Measurements from ENCODE around the gene DCTN4. TPM values are rescaled to one million over a fixed set of nuclear protein-coding genes. Genes with fewer than 3 reads are reported as not detected.
A peak's percentile ranks its signal among the peaks of the same experiment; 100 is the strongest.

Gene DCTN4
- total RNA-seq, 1 experiment from 2014 or later: 67.6 TPM

DNA sequence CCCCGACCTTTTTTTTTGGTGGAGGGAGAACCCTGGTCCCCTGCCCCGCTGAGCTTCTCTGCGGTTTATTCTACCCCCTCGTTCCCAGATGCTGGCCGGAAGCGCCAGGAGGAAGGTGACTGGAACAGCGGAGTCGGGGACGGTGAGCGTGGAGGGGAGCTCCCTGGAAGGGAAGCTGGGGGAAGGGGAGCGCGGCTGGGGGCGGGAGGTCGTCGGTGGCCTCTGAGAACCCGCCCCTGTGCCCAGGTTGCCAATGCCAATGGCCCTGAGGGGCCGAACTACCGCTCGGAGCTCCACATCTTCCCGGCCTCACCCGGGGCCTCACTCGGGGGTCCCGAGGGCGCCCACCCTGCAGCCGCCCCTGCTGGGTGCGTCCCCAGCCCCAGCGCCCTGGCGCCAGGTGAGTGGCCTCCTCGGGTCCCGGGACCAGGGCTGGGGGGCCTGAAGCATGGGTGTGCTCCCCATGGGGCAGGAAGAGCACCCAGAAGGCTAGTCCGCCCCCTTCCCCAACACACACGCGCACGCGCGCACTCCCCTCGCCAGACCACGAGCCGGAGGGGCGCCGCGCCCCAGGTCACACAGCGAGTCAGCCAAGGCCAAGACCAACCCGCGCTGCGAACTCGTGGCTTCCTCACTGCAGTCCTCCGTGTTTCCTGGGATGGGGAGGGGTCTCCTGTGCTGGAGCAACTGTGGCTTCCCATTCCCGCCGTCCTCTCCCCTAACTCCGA is 87.1 kb downstream of the DCTN4 start:
- H3K27me3 ChIP-seq (replicated peaks; ENCODE audit: insufficient read depth, low read depth, low read length, poor library complexity): no peaks in the 10 kb centered on the region
- no peak for DNase-seq (ENCODE audit: low spot score)
- H3K4me1 ChIP-seq (ENCODE audit: insufficient read depth, low read length, poor library complexity, severe bottlenecking): peaks cover 12% of the 10 kb centered on the region
- CTCF ChIA-PET: no interaction called here
- no TSS peak for BruUV-seq (replicated peaks)
- no peaks in the 10 kb centered on the region for H3K36me3 ChIP-seq (ENCODE audit: insufficient read depth, low read length, poor library complexity, severe bottlenecking)
- peak overlapping the region; percentile 64 for H3K4me3 ChIP-seq (ENCODE audit: low read depth, low read length, poor library complexity, severe bottlenecking)
- peak overlapping the region; percentile 66 for H3K27ac ChIP-seq (ENCODE audit: low read depth, low read length, poor library complexity, severe bottlenecking)
- H3K9me3 ChIP-seq (ENCODE audit: low read depth, low read length, poor library complexity, severe bottlenecking): no peaks in the 10 kb centered on the region
- intact Hi-C loops (cut with micrococcal nuclease; ENCODE audit: unreplicated experiment): loop anchor here (10.0 kb wide), 1 partner anchor 173 kb away; the partner anchor contains the start of gene IRGM
- POLR2A ChIA-PET (ENCODE audit: low non-redundant PET): no interaction called here
- TF ChIP-seq EZH2 (IDR thresholded peaks at IDR 0.05; ENCODE audit: borderline replicate concordance, low read depth, low read length, poor library complexity, severe bottlenecking): no peak
- TF ChIP-seq, protein P1, sequence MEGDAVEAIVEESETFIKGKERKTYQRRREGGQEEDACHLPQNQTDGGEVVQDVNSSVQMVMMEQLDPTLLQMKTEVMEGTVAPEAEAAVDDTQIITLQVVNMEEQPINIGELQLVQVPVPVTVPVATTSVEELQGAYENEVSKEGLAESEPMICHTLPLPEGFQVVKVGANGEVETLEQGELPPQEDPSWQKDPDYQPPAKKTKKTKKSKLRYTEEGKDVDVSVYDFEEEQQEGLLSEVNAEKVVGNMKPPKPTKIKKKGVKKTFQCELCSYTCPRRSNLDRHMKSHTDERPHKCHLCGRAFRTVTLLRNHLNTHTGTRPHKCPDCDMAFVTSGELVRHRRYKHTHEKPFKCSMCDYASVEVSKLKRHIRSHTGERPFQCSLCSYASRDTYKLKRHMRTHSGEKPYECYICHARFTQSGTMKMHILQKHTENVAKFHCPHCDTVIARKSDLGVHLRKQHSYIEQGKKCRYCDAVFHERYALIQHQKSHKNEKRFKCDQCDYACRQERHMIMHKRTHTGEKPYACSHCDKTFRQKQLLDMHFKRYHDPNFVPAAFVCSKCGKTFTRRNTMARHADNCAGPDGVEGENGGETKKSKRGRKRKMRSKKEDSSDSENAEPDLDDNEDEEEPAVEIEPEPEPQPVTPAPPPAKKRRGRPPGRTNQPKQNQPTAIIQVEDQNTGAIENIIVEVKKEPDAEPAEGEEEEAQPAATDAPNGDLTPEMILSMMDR (conservative IDR thresholded peaks at IDR 0.05; ENCODE audit: low read depth, low read length): no peak

DNA sequence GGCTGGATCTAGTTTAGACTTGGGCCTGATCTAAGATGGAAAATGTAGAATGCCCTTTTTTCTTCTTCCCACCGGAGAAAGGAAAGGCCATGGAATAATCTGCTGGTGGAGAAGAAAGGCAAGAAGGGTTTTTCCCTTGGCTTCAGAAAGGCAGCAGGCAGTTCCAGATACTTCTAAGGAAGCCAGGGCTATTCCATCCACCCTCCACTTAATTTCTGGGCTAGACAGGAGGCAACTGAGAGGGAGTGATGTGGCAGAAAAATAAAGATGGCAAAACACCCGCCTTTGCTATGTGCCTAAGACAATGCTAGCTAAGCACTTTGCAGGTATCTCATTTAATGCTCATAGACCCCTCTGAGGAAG is 87.9 kb downstream of the DCTN4 start:
- no peaks in the 10 kb centered on the region for H3K9me3 ChIP-seq (ENCODE audit: low read depth, low read length, poor library complexity, severe bottlenecking)
- POLR2A ChIA-PET (ENCODE audit: low non-redundant PET): no interaction called here
- H3K27me3 ChIP-seq (replicated peaks; ENCODE audit: insufficient read depth, low read depth, low read length, poor library complexity): no peaks in the 10 kb centered on the region
- intact Hi-C loops (cut with micrococcal nuclease; ENCODE audit: unreplicated experiment): loop anchor here (10.0 kb wide), 1 partner anchor 174 kb away; the partner anchor contains the start of gene IRGM
- BruUV-seq (replicated peaks): no TSS peak
- CTCF ChIA-PET: no interaction called here
- peaks cover 12% of the 10 kb centered on the region for H3K4me1 ChIP-seq (ENCODE audit: insufficient read depth, low read length, poor library complexity, severe bottlenecking)
- TF ChIP-seq EZH2 (IDR thresholded peaks at IDR 0.05; ENCODE audit: borderline replicate concordance, low read depth, low read length, poor library complexity, severe bottlenecking): no peak
- TF ChIP-seq, protein P1 (conservative IDR thresholded peaks at IDR 0.05; ENCODE audit: low read depth, low read length): no peak
- no peak overlapping the region for H3K27ac ChIP-seq (ENCODE audit: low read depth, low read length, poor library complexity, severe bottlenecking)
- H3K36me3 ChIP-seq (ENCODE audit: insufficient read depth, low read length, poor library complexity, severe bottlenecking): no peaks in the 10 kb centered on the region
- no peak overlapping the region for H3K4me3 ChIP-seq (ENCODE audit: low read depth, low read length, poor library complexity, severe bottlenecking)
- no peak for DNase-seq (ENCODE audit: low spot score)

DNA sequence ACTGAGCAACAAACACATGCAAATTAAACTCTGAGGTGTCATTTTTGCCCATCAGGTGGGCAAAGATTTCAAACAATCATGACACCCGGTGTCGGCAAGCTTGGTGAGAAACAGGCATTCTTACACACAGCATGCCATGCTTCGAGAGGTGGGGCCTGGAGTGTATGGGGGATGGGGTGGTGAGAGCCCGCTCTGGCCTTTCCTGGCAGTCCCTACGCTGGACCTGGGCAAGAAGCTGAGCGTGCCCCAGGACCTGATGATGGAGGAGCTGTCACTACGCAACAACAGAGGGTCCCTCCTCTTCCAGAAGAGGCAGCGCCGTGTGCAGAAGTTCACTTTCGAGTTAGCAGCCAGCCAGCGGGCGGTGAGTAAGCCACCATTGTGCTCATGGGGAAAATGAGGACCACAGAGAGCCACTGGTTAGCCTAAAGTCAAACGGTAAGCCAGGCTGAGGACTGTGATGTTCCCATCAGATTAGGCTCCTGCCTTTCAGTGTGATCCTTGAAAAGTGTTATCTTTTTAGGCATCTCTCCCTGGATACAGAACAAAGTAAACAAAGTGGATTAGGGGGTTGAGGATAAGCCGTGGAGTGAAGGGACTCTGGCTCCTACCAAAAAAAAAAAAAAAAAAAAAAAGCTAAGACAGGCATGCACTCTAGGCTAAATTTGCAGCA is 88.4 kb downstream of the DCTN4 start:
- no peak overlapping the region for H3K4me3 ChIP-seq (ENCODE audit: low read depth, low read length, poor library complexity, severe bottlenecking)
- POLR2A ChIA-PET (ENCODE audit: low non-redundant PET): no interaction called here
- BruUV-seq (replicated peaks): no TSS peak
- peaks cover 12% of the 10 kb centered on the region for H3K4me1 ChIP-seq (ENCODE audit: insufficient read depth, low read length, poor library complexity, severe bottlenecking)
- no peak for DNase-seq (ENCODE audit: low spot score)
- no peaks in the 10 kb centered on the region for H3K36me3 ChIP-seq (ENCODE audit: insufficient read depth, low read length, poor library complexity, severe bottlenecking)
- intact Hi-C loops (cut with micrococcal nuclease; ENCODE audit: unreplicated experiment): loop anchor here (10.0 kb wide), 1 partner anchor 174 kb away; the partner anchor contains the start of gene IRGM
- no peaks in the 10 kb centered on the region for H3K27me3 ChIP-seq (replicated peaks; ENCODE audit: insufficient read depth, low read depth, low read length, poor library complexity)
- H3K9me3 ChIP-seq (ENCODE audit: low read depth, low read length, poor library complexity, severe bottlenecking): no peaks in the 10 kb centered on the region
- no peak for TF ChIP-seq EZH2 (IDR thresholded peaks at IDR 0.05; ENCODE audit: borderline replicate concordance, low read depth, low read length, poor library complexity, severe bottlenecking)
- TF ChIP-seq, protein P1 (conservative IDR thresholded peaks at IDR 0.05; ENCODE audit: low read depth, low read length): no peak
- CTCF ChIA-PET: no interaction called here
- no peak overlapping the region for H3K27ac ChIP-seq (ENCODE audit: low read depth, low read length, poor library complexity, severe bottlenecking)

Data from A673 (cell line).